Measurements from ENCODE around the gene MIR17HG.

The MIR17HG gene

DNA sequence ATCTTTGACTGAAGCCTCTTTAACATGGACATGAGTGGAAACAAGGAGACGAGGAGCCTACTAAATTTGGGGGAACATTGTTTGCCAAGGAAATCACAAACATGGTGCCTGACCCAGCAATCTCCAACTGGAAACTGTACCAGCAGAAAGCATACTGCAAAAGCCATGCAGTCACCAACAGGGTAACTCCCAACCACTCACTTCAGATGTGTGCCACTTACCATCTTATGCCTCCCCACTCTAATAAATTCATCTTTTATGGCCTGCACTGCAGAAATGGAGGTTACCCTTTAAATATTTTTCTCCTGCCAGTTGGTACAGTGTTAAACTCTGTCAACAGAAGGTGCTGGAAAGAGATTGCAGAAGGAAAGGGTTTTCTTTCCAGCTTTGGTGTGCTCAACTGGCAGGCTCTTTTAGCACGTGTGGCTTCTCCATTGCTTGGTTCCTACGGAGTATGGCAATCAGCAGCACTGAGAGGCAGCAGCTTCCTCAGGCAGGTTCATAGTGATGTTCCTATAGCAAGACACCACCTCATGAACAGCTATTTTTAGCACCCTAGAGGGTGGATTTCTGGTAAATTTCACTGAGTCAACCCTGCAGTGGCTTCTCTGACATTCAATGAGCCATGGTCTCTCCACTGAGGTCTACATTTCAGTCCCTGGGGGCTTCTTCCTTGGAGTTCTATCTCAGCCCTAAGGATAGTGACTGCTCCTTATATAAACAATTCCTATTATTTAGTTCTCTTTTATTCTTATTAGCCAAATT lies 21.4 kb downstream of the MIR17HG start:
- no peak for DNase-seq (ENCODE audit: low spot score)

DNA sequence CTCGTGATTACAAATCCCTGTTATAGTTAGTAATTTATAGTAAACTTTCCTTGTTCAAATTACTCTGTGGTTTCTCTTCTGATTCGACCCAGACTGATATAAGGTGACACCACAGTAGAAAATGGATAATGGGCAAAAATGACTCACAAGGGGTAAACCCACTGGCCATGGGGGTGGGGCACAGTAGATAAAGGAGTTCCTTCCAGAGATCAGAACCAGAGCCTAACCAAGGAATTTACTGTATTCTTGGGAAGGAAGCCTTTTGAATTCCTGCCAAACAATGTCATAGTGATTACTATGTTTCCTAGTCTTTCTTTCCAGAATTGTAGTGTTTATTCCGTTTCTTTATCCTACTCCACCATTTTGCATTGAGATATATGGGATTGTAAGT lies 21.9 kb downstream of the MIR17HG start:
- DNase-seq (ENCODE audit: low spot score), result no peak

DNA sequence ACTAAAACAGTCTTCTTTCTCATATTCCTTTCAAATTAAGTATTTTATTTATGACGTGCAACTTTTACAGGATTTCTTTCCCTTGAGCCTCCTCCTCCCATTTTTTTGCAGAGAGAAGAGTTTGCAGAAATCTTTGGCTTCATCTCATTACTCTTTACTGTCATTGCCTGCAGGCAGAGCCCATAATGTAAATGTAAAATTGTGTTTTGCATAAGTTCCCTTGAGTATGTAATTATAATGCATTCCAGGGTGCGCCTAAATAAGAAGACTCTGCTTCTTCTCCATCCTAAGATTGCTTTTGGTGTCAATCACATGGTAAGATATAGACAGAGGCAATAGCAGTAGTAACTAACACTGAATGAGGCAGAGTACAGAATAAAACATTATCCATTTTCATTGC lies 23.0 kb downstream of the MIR17HG start:
- DNase-seq (ENCODE audit: low spot score), result no peak

DNA sequence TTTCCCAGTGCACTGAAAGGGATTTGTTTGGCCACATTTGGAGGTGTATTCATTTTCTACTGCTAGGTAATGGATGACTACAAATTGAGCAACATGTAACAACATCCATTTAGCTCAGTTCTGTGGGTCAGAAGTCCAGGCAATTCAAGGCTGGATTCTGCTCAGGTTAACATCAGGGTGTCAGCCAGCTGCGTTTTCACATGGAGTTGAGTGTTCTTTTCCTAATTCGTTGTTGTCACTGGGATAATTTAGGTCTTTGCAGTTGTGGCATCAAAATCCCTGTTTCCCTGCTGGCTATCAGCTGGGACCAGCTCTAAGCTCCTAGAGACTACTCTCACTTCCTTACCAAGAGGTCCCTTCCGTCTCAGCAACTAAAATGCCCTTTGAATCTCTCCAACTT lies 25.4 kb downstream of the MIR17HG start:
- no peak for DNase-seq (ENCODE audit: low spot score)

DNA sequence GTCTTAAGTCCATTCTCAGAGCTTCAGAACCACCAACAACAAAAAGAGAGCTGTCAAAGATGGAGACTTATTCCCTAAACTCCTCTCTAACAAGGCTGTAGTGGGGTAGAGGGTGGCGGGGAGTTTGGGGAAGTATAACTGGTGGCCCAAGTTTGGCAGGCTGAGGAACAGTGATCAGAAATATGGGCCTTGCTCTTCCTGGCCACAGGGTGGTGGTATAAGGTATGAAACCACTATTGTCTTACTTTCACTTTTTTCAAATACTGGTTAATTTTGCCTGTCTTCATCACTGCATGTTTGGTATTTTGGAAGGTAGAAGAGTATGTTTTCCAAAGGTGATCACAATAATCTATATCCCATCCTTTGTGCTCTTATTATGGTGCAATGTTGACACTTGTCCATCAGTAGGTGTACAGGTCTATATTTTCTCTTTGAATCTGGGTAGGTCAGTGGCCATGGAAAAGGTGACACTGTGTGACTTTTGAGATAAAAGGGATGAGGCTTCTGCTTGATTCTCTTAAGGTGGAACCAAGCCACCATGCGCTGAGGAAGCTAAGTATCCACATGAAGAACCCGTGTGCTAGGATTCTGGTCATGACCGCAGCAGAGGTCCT lies 27.7 kb downstream of the MIR17HG start:
- DNase-seq (ENCODE audit: low spot score), result no peak

DNA sequence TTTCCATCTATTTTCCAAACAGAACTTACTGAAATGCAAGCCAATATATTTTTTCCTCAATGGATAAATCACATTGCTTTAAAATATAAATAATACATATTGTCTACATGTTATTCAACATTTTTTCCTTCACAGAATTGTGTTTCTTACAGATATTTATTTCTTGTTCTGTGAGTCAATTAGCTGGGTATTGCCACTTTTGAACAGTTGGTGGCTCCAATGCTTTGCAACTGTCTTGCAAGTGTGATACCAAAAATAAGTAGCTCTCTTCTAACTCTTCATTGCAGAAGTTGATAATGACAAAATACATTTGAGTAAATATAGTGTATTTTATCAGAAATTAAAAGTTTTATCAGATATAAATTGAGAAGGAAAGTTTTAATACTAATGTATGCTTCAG lies 33.9 kb downstream of the MIR17HG start:
- DNase-seq (ENCODE audit: low spot score), result peak; percentile 68

DNA sequence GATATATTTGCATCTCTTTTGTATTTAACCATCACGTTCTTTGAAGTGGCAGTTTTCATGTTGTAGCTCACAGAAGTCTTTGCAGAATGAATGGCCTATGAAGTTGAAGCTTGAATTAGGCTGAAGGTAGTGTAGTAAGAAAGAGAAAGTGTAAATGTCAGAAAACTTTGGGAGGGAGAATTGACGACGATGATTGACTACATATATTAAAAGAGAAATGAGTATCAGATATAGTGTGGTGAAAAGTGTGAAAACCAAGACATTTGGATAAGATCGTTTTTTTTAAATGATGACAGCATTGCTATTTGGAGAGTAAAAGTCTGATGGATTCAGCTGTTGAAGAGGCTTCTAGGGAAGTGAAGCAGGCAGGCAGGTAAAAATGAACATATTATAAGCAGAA lies 36.3 kb downstream of the MIR17HG start:
- DNase-seq (ENCODE audit: low spot score), result no peak

DNA sequence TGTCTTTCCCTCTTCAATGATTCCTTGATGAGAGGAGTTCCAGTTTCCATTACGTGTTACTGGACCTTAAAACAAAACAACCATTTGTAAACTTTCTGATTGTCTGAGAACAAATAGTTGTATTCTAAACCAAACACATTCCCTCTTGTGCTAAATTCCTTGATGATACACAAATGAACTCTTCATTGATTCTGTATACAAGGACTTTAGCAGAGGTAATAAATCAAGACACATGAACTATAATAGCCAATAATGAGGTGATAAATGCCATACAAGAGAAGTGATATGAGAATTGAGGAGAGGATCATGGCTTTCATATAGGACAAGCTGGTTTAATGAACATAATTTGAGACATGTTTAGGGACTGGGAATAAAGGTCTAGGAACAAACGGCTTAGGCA lies 37.4 kb downstream of the MIR17HG start:
- no peak for DNase-seq (ENCODE audit: low spot score)

DNA sequence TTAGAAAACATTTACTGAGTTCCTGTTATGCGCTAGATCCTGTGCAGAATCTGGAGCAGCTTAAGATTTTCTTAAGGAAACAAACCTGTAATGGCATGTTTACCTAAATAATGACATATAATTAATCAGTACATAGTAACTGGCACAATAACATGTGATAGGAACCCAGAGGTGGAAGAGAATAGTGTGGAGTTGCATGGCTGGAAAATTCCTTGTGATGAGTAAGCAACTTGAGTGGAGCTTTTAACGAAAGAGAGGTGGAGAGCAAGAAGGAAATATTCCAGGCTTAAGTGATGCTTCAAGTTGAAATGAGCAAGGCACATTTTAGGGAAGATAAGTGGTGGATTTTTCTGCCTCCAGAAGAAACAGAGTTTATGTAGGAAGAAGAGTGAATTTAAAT lies 41.7 kb downstream of the MIR17HG start:
- no peak for DNase-seq (ENCODE audit: low spot score)

DNA sequence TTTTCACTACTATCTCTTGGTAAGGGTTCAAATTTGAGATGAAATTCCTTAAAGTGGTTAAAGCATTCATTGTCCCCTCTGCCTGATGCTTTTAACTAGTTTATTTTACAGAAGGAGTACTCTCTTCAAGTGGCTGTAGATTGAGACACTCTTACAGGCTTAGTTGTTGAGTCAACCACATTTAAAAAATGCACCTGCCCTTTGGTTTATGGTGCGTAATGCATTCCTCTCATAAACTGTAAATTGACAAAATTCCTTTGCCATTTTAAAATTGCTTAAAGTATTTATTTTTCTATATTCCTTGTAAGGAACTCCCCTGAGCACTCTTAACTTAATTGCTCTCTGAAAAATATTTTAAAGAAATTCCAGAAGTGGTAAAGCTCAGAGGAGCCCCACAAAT lies 50.1 kb downstream of the MIR17HG start:
- no peak for DNase-seq (ENCODE audit: low spot score)

DNA sequence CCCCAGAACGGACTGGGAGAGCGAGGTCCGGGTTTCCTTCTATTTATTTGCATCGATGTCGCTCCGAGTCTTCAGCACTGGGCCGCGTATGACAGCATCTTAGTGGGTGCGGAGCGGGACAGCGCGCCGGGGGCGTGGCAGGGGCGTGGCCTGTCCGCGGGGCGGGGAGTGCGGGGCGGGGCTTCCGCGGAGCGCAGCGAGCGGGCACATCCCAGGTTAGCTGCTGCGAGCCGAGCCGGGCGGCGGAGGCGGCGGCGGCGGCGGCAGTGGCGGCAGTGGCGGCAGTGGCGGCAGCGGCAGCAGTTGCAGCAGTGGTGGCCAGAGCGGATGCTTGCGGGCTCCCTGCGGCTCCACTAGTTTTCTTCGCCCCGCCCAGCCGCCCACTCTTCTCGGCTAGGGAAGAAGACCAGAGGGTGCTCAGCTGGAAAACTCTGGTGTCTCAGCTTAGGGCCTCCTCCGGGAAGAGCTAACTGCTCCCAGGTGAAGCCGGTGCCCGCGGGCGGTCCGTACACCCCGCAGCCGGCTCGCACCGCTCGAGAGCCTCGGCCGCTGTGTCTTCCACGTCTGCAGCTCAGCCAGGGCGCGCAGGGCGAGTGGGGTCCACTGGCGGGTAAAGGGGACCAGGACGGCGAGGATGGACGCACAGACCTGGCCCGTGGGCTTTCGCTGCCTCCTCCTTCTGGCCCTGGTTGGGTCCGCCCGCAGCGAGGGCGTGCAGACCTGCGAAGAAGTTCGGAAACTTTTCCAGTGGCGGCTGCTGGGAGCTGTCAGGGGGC lies 51.1 kb downstream of the MIR17HG start, which contains the start of gene GPC5:
GPC5 (plus strand) TSS at position 209 of the 776 bp plus-strand sequence.
- DNase-seq (ENCODE audit: low spot score), result peak; percentile 64

DNA sequence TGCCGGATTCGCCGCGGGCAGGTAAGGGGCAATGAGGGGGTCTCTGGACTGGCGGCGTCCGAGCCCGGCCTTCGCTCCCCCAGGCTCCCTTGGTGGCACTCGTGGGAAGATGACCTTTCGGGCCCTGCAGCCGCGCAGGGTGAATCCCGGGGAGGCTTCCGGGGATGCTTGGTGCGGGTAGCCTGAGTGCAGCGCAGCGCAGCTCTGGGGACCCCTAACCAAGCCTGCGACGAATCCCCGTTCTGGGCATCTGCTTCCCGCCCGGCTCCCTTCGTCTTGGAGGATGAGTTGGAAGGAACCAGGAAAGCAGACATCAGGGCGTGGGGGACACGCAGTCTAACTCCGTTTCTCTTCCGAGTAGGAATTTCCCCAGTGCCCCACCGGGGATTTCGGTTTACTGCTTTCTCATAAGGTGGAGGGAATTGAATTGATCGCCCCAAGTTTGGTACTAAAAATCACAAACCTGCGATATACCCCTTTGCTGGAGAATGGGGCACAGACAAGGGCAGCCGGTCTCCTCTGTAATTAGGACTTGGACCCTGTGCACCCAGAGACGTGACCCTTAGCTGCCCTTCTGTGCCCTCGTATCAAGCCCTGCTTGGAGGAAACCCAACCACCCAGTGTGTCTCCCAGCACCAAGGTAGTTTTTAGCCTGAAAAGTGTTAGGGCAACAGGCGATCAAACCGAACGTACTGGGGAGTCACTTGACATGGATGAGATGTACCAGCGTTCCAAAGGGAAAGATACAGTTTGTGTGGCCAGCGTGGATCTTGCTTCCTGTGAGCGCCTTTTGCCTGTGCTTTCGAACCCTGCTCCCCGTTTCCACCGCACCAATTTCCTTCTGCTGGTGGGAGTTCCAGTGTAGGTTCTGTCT lies 51.9 kb downstream of the MIR17HG start:
- no peak for DNase-seq (ENCODE audit: low spot score)

DNA sequence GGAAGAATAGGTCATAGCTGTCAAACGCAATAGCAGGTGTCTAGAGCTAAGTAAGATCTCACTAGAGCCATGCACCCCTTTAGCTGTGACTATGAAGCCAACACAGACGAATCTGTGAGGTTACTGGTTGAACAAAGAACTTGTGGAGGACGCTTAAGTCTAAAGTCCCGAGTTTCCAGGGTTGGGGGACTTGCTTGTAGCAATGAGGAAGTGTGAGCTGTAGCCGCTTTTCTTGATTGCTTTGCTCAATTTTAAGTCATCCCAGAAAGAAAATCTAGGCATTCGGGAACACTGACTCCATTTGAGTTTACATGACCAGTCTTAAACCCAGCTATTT lies 52.5 kb downstream of the MIR17HG start:
- DNase-seq (ENCODE audit: low spot score), result peak; percentile 30

DNA sequence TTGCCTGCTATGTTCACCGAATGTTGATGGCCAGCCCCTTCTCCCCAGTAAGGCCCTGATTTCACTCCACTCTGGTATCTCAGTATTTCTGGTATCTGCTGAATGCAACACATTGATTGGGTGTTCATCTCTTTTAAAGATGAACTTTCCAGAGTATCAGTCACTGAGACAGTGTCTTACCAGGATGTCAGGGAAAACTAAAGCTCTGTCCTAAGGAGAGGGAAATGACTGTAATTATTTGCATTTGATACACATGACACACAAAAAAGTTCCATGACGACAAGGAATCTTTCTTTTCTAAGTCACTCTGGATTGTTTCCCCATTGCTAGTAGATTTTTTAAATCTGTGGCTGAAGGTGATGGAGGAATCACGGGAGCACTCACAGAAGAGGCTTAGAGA lies 53.2 kb downstream of the MIR17HG start:
- DNase-seq (ENCODE audit: low spot score), result peak; percentile 17

DNA sequence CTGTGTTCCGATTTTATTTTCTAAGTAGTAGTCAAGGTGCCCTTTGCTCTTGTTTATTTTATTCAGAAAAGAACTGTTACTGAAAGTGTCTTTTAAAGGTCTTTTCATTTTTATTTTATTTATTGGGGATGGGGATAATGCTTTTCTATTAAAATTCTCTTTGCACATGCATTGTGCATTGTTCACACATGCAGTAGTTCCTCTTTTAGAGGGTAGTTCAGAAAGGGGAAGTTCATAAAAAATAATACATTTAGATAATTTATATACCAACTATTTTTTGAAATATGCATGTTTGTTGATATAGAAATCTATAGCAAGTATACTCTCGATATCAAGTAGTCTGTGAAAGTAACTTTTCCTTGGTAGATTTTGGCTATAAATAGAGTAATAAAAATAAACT lies 54.4 kb downstream of the MIR17HG start:
- no peak for DNase-seq (ENCODE audit: low spot score)

Measured in pons (tissue), 1 donor.